Activated CD4-positive, alpha-beta T cell treated with anti-CD3 and anti-CD28 coated beads, Interleukin-2, amount 50 U/mL, for 24 hours (primary cell): ENCODE data around the gene PCDHB10.

Source experiments
- DNase-seq, 2 donors: peaks; one replicate each; pipeline ENCODE4 v3.0.0-alpha.2; 2020; ENCODE audit warnings: low read depth in 1 of 2, low spot score in 1 of 2

Gene PCDHB10

DNA sequence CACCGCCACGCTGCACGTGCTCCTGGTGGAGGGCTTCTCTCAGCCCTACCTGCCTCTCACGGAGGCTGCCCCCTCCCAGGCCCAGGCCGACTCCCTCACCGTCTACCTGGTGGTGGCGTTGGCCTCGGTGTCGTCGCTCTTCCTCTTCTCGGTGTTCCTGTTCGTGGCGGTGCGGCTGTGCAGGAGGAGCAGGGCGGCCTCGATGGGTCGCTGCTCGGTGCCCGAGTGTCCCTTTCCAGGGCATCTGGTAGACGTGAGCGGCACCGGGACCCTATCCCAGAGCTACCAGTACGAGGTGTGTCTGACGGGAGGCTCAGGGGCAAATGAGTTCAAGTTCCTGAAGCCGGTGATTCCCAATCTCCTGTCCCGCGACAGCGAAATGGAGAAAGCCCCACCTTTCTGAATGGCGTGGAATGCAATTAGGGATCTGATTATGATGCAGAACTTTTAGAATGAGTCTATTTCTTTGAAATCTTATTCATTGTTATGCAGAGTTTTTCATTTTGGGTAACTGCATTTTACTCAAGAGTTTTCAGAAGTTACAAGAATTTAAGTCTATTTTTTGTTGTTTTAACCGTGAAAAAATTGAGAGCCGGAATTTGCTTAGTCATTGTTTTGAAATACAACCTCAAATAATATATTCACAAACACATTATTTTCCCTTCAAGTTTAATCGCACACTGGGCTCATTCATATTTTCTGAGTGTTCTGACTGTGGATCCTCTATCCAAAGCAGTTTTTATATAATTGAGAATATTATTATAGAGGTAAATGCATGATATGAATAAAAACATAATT, 44.6 kb downstream of the PCDHB10 start:
- no peak for DNase-seq

GRCh38 chr5:141241496-141241895, 49.3 kb downstream of the PCDHB10 start:
- no peak for DNase-seq
